Raji (cell line): ENCODE measurements around the gene ARG2.
A peak's percentile ranks its signal among the peaks of the same experiment; 100 is the strongest.

Experiments
- POLR2A ChIP-seq: IDR thresholded peaks from 2 replicates; pipeline ENCODE4 v1.6.1; 2011; ENCODE audit warnings: low read depth, low read length, control low read depth; ENCODE audit not compliant: insufficient read depth

Gene ARG2

DNA sequence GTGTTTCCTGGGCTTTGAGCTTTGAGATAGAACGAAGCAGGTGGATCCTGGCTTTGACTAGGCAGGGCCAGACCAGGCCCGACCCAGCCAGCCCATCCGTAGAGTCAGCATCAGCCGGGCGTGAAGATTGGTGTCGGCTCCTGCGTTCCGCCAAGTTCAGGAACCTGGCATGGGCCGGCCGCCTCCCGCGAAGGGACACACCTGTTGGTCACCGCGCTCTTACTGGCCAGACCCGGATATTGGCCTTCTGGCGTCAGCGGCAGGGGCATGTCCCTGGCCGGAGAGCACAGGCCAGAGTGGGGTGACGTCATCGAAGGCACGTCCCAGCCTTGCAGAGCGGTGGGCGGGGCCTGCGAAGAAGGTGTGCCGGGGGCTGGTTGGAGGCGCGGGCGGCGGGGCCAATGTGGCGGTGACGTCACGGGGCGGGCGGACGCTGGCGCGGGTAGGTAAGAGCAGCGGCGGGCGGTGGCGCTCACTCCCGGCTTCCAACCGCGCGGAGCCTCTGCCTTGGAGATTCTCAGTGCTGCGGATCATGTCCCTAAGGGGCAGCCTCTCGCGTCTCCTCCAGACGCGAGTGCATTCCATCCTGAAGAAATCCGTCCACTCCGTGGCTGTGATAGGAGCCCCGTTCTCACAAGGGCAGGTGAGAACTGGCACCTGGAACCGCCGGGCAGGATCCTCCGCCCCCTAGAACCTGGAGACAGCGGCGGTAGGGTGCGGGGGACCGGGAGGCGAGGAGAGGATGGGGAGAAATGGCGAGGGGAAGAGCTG lies at the start of gene ARG2:
Gene ARG2, plus strand, starts transcription at position 475 of the 771 bp plus-strand sequence. Its CDS starts 58 bp downstream, at position 533.
- peak; percentile 79 for TF ChIP-seq POLR2A

DNA sequence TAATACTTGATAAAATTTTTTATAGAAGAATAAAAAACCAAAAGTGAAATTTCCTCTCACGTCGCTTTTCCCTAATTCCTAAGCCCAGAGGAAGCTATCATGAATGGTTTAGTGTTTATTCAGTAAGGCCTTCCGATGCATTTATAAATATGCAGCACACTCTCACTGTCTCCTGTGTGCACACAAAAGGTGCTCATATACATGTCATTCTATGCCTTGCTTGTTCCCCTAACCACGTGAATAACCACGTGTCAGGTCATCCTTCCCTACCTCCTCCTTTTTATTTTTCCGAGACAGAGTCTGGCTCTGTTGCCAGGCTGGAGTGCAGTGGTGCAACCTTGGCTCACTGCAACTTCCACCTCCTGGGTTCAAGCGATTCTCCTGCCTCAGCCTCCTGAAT lies 49.3 kb upstream of the ARG2 start:
- TF ChIP-seq POLR2A: no peak

DNA sequence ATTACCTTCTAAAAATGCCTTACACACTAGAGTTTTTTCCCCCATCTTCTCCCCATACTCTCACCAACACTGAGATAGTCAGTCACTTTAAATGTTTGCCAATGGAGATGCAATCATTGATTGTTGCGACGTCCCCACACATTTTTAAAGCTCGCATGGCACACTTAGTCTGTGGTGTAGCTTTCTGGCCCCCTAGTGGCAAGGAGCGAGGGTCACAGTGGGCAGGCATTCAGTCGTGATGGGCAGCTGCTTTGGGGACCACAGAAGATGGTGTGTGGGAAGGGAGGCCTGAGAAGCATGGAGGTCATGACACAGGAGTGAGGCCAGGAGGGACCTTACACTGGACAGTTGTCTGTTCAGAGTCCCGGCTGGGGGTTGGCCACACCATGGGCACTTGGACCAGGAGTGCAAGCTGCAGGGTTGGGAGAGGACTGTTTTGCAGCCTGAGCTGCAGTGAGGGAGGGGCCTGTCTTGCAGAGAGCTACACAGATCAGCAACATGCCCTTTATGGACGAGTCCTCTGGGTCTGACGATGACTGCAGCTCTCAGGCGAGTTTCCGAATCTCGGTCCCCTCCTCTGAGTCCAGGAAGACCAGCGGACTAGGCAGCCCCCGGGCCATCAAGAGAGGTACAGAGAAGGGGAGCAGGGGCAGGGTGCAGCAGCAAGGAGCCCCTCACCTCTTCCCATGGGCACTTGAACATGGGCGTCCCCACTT lies 48.3 kb upstream of the ARG2 start:
- no peak for TF ChIP-seq POLR2A

DNA sequence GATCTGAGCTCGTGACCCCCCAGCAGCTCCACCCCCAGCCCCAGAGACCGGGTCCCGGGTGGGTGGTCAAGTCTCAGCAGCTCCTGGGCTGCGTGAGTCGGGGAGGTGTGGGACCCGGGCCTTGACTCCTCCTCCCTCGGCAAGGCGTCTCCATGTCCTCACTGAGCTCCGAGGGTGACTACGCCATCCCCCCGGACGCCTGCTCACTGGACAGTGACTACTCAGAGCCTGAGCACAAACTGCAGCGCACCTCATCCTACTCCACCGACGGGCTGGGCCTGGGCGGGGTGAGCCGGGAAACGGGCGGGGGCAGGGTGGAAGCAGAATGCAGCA lies 47.8 kb upstream of the ARG2 start:
- no peak for TF ChIP-seq POLR2A

DNA sequence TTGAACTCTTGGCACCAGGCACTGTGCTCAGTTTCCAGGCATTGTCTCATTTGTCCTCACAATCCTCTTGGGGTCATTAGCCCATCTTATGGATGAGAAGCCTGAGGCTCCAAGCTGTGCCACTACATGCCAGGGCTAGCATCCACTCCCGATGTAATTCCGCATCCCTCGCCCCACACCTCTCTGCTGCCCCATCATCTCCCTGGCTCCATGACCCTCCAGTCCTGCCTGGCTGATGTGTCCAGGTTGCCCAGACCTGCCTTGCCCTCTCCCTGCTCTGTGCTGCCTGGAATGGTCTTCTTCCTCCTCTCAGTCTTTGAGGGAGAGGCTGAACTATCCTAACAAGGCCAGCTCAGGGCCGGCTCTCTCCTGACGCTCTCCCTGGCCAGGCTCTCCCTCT lies 47.1 kb upstream of the ARG2 start:
- no peak for TF ChIP-seq POLR2A

DNA sequence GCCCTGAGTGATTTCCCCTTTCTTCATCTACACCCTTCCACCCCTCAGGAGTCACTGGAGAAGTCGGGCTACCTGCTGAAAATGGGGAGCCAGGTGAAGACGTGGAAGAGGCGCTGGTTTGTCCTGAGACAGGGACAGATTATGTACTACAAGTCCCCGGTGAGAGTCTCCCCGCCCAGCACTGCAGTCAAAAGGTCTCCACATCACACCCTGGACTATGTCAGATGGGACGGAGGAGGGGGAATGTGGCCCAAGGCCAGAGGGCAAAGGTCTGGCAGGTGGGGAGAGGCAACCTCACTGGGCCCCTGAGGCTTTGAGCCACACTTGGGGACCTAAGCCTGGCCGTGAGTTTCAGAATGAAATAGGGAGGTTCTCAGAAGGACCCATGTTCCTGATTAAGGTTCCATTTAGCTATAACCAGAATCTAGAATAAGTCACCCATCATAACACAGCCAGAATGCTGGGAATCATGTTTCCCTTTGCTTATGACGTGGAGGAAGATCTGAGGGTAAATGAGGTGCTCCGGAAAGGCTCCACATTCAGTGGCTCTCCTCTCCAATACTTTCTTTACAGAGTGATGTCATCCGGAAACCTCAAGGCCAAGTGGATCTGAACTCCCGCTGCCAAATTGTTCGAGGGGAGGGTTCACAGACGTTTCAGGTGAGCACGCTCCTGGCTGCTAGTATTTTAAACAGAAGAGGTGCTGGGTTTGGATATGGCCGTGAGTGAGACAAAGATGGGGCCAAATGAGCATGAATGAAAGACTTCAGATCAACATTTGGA lies 46.3 kb upstream of the ARG2 start:
- no peak for TF ChIP-seq POLR2A

DNA sequence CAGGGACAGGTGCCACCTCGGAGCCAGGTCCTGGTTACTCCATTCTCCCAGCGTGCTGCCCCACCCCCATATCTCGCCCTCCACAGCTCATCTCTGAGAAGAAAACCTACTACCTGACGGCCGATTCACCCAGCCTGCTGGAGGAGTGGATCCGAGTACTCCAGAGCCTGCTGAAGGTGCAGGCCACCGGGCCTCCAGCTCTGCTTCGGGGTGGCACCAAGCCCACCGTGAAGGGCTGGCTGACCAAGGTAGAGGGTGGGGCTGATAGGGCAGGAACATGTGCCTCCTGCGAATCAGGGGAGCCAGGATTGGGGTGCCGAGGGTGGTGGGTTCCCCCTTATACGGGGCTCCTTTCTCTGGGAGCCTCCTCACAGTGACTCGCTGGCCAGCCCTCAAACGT lies 45.6 kb upstream of the ARG2 start:
- no peak for TF ChIP-seq POLR2A

DNA sequence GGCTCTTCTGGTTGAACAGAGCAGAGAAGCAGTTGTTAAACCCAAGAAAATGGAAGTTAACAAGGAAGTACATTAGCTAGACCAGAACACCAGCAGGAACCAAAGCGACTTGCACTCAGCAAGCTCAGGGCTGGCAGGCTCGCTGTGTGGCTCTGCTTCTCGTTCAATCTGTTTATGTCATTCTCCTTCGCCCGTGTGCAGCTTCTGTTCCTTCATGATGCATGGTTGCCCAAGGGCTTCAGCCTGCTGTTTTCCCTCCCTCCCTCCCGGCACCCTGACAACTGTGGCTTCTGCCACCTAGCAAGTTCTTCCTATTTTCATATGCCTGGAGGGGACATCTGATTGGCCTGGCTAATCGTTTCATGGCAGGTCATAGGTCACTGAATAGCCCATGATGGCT lies 44.9 kb upstream of the ARG2 start:
- no peak for TF ChIP-seq POLR2A

DNA sequence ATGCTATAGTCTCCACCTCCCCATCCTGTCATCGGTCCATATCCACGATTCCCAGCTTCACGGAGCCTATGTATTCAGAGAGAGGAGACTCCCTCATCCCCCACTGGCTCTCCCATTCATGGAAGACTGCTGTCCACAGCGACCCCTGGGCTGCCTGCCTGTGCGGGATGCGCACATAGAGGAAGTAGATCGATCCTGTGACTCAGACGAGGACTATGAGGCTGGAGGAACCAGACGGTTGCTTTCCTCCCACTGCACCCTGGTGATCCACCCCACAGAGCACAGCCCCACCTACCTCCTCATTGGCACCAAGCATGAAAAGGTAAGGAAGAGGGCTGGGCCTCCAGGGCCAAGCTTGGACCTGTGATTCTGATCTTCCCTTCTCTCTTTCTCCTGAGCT lies 44.0 kb upstream of the ARG2 start:
- no peak for TF ChIP-seq POLR2A

DNA sequence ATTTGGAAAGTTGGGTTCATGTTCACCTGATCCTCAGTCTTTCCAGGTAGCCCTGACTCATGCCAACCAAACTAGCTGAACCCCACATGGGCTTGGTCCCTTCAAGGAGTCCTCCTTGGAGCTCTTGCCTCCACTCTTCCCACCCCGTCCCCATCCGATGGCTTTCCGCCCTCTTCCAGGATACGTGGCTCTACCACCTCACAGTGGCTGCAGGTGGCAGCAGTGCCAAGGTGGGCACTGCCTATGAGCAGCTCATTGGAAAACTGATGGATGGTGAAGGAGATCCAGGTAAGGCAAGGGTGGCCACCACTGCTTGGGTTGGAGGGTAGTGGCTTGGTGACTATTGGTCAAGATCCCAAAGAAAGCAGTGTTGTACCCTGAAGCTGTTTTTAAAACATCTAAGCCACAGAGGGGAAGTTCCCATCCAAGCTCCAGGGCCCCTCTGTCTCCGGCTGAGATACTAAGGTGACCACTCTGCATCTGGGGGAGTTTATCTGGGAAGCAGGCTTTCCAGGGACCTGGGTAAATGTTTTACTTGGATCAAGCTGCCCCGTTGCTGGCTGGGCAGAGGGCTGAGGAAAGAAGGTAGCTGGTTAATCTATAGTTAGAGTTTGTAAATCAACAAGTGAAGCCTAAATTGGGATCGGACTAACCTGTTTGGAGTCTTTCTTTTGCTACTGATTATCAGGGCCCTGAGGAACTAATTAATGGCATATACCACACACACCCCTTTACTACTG lies 43.3 kb upstream of the ARG2 start:
- no peak for TF ChIP-seq POLR2A

DNA sequence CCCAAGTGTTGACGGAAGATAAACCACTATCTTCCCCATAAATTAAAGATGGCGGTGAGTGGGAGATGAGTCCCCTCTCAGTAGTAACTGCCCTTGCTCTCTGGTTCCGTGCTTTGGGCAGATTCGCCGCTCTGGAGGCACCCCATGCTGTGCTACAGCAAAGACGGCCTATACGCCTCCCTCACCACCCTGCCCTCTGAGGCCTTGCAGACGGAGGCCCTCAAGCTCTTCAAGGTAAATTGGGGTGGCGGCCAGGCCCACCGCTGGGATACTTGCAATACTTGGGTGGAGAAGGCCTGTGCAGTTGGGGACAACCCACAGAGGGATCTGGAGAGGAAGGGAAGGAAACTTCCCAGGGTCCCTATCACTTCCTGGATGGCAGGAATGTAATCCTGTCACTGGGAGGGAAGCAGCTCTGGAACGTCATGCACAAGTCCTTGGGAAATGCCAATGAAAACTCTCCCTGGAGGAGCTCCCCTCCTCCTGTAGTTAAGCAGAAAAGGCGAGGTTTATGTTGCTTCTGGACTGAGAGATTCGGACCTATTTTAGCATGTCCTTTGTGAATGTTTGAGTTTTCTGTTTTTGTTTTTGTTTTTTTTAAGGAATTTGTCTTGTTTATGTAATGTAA lies 42.4 kb upstream of the ARG2 start:
- no peak for TF ChIP-seq POLR2A

DNA sequence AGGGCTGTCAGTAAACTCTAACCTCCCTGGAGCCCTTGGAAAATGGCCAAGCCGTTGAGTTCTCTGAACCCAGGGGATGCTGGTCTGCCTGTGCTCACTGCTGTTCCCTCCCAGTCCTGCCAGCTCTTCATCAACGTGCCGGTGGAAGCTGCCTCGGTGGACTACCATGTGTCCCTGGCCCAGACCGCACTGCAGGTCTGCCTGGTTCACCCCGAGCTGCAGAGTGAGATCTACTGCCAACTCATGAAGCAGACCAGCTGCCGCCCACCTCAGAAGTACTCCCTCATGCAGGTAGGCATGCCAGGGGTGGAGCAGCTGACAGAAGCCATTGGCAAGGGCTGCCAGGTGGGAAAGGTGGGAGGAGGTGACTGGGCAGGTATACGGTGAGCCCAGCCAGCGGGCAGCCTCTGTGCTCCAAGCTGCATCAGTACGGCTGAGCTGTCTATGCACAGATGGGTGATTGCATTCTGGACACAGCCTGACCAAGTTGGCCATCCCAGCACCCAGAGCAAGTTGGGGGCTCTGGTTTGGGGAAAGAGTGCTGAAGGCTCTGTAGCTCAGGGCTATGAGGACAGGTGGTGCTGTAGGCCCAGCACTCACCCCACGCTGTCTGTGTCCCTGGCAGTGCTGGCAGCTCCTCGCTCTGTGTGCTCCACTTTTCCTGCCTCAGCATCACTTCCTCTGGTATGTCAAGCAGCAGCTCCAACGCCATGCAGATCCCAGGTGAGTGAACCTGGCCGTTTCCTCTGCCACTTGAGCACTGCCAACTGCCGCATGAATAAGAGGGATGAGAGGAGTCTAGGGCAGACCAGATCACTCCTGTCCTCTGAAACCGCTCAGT lies 41.6 kb upstream of the ARG2 start:
- no peak for TF ChIP-seq POLR2A

DNA sequence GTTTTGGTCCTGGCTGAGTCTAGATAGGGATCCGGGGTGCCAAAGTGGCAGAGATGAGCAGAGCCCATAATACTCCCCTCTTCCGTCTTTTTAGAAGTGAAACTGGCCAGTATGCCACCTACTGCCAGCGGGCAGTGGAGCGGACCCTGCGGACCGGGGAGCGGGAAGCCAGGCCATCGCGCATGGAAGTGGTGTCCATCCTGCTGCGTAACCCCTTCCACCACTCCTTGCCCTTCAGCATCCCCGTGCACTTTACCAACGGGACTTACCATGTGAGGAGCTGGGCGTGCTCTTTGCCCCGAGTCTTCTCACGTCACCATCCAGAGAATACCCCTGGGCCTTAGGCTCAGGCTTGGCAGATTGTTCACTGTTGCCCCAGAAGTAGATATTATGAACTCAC lies 40.7 kb upstream of the ARG2 start:
- no peak for TF ChIP-seq POLR2A

DNA sequence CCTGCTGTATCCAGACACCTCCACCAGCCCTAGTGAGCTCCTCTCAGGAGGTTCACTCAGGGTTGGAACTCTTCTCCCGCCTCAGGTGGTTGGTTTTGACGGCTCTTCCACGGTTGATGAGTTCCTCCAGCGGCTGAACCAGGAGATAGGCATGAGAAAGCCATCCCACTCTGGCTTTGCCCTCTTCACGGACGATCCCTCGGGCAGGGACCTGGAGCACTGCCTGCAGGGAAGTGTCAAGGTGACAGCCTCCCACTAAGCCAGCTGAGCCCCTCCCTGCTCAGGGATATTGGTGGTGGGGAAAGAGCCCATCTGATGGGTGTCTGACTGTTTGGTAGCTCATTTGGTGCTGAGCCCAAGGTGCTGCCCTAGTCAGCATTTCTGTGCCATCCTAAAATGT lies 40.1 kb upstream of the ARG2 start:
- TF ChIP-seq POLR2A: no peak
